ENCODE measurements around the gene ATP2B2.

ATP2B2 gene

GRCh38 chr3:10510086-10510742 is 4.8 kb upstream of the ATP2B2 start:
- Histone ChIP-seq H3K56ac (ENCODE audit: low read length) (no peak overlapping the region), H3K79me2 (ENCODE audit: control insufficient read depth, insufficient read depth, low read length) (no peaks in the 10 kb centered on the region), H3K4me1 (ENCODE audit: control insufficient read depth, low read depth, low read length) (no peaks in the 10 kb centered on the region), H3K4me3 (ENCODE audit: low read length) (no peak overlapping the region), H4K5ac (ENCODE audit: low read length) (no peak overlapping the region), H3K79me1 (ENCODE audit: low read length) (no peaks in the 10 kb centered on the region), H3K4ac (ENCODE audit: low read depth, low read length) (no peak overlapping the region), H3K27ac (ENCODE audit: low read depth, low read length) (no peak overlapping the region), H2BK120ac (ENCODE audit: low read depth, low read length) (no peak overlapping the region), H3K4me2 (ENCODE audit: low read length) (no peak overlapping the region), H3K23ac (ENCODE audit: low read length) (no peak overlapping the region), H2BK15ac (replicated peaks; ENCODE audit: low read depth) (no peak overlapping the region), H3K18ac (ENCODE audit: low read length) (no peak overlapping the region), H4K8ac (ENCODE audit: low read depth, low read length) (no peak overlapping the region), H2AK5ac (ENCODE audit: low read length) (no peak overlapping the region), H3K36me3 (ENCODE audit: control insufficient read depth, insufficient read depth, low read length) (no peaks in the 10 kb centered on the region), H3K27me3 (ENCODE audit: insufficient read depth, low read length, poor library complexity) (no peaks in the 10 kb centered on the region), H2BK5ac (ENCODE audit: low read length) (no peak overlapping the region), H3K9ac (ENCODE audit: low read length) (no peak overlapping the region)
- WGBS (ENCODE audit: extremely low coverage, insufficient coverage, low lambda C conversion rate), result no CpG with 5 or more reads among the region's 10 CpGs
- no peak for DNase-seq

- Histone ChIP-seq H2BK120ac (ENCODE audit: low read depth, low read length) (no peak overlapping the region), H3K79me1 (ENCODE audit: low read length) (no peaks in the 10 kb centered on the region), H3K18ac (ENCODE audit: low read length) (no peak overlapping the region), H3K27me3 (ENCODE audit: insufficient read depth, low read length, poor library complexity) (no peaks in the 10 kb centered on the region), H2BK15ac (replicated peaks; ENCODE audit: low read depth) (no peak overlapping the region), H4K5ac (ENCODE audit: low read length) (no peak overlapping the region), H2BK5ac (ENCODE audit: low read length) (no peak overlapping the region), H3K27ac (ENCODE audit: low read depth, low read length) (no peak overlapping the region), H3K36me3 (ENCODE audit: control insufficient read depth, insufficient read depth, low read length) (no peaks in the 10 kb centered on the region), H2AK5ac (ENCODE audit: low read length) (no peak overlapping the region), H4K8ac (ENCODE audit: low read depth, low read length) (no peak overlapping the region), H3K4me1 (ENCODE audit: control insufficient read depth, low read depth, low read length) (no peaks in the 10 kb centered on the region), H3K56ac (ENCODE audit: low read length) (no peak overlapping the region), H3K4me3 (ENCODE audit: low read length) (no peak overlapping the region), H3K4ac (ENCODE audit: low read depth, low read length) (no peak overlapping the region), H3K4me2 (ENCODE audit: low read length) (no peak overlapping the region), H3K79me2 (ENCODE audit: control insufficient read depth, insufficient read depth, low read length) (no peaks in the 10 kb centered on the region), H3K23ac (ENCODE audit: low read length) (no peak overlapping the region), H3K9ac (ENCODE audit: low read length) (no peak overlapping the region)
- no peak for DNase-seq
- no CpG with 5 or more reads among the region's 7 CpGs for WGBS (ENCODE audit: extremely low coverage, insufficient coverage, low lambda C conversion rate)
Observed at GRCh38 chr3:10509325-10509724, 3.9 kb upstream of the ATP2B2 start.

- Histone ChIP-seq H4K5ac (ENCODE audit: low read length) (no peak overlapping the region), H2BK15ac (replicated peaks; ENCODE audit: low read depth) (no peak overlapping the region), H3K27ac (ENCODE audit: low read depth, low read length) (no peak overlapping the region), H3K27me3 (ENCODE audit: insufficient read depth, low read length, poor library complexity) (no peaks in the 10 kb centered on the region), H2BK120ac (ENCODE audit: low read depth, low read length) (no peak overlapping the region), H3K4ac (ENCODE audit: low read depth, low read length) (no peak overlapping the region), H3K56ac (ENCODE audit: low read length) (no peak overlapping the region), H3K4me1 (ENCODE audit: control insufficient read depth, low read depth, low read length) (no peaks in the 10 kb centered on the region), H3K18ac (ENCODE audit: low read length) (no peak overlapping the region), H3K36me3 (ENCODE audit: control insufficient read depth, insufficient read depth, low read length) (no peaks in the 10 kb centered on the region), H2AK5ac (ENCODE audit: low read length) (no peak overlapping the region), H4K8ac (ENCODE audit: low read depth, low read length) (no peak overlapping the region), H2BK5ac (ENCODE audit: low read length) (no peak overlapping the region), H3K4me2 (ENCODE audit: low read length) (no peak overlapping the region), H3K79me1 (ENCODE audit: low read length) (no peaks in the 10 kb centered on the region), H3K79me2 (ENCODE audit: control insufficient read depth, insufficient read depth, low read length) (no peaks in the 10 kb centered on the region), H3K23ac (ENCODE audit: low read length) (no peak overlapping the region), H3K4me3 (ENCODE audit: low read length) (no peak overlapping the region), H3K9ac (ENCODE audit: low read length) (no peak overlapping the region)
- WGBS (ENCODE audit: extremely low coverage, insufficient coverage, low lambda C conversion rate), result no CpG with 5 or more reads among the region's 6 CpGs
- DNase-seq, result no peak
Observed at GRCh38 chr3:10508619-10509260, 3.4 kb upstream of the ATP2B2 start.

- Histone ChIP-seq H3K9ac (ENCODE audit: low read length) (no peak overlapping the region), H2AK5ac (ENCODE audit: low read length) (no peak overlapping the region), H3K27ac (ENCODE audit: low read depth, low read length) (no peak overlapping the region), H4K8ac (ENCODE audit: low read depth, low read length) (no peak overlapping the region), H3K56ac (ENCODE audit: low read length) (no peak overlapping the region), H2BK5ac (ENCODE audit: low read length) (no peak overlapping the region), H3K4ac (ENCODE audit: low read depth, low read length) (no peak overlapping the region), H3K18ac (ENCODE audit: low read length) (no peak overlapping the region), H3K79me2 (ENCODE audit: control insufficient read depth, insufficient read depth, low read length) (no peaks in the 10 kb centered on the region), H3K4me1 (ENCODE audit: control insufficient read depth, low read depth, low read length) (no peaks in the 10 kb centered on the region), H2BK15ac (replicated peaks; ENCODE audit: low read depth) (no peak overlapping the region), H2BK120ac (ENCODE audit: low read depth, low read length) (no peak overlapping the region), H3K36me3 (ENCODE audit: control insufficient read depth, insufficient read depth, low read length) (no peaks in the 10 kb centered on the region), H3K79me1 (ENCODE audit: low read length) (no peaks in the 10 kb centered on the region), H3K27me3 (ENCODE audit: insufficient read depth, low read length, poor library complexity) (no peaks in the 10 kb centered on the region), H4K5ac (ENCODE audit: low read length) (no peak overlapping the region), H3K4me3 (ENCODE audit: low read length) (no peak overlapping the region), H3K4me2 (ENCODE audit: low read length) (no peak overlapping the region), H3K23ac (ENCODE audit: low read length) (no peak overlapping the region)
- no peak for DNase-seq
- WGBS (ENCODE audit: extremely low coverage, insufficient coverage, low lambda C conversion rate), result no CpG with 5 or more reads among the region's 3 CpGs
Observed at GRCh38 chr3:10508235-10508618, 2.8 kb upstream of the ATP2B2 start.

GRCh38 chr3:10507331-10507730 is 1.9 kb upstream of the ATP2B2 start:
- Histone ChIP-seq H4K5ac (ENCODE audit: low read length) (no peak overlapping the region), H3K79me2 (ENCODE audit: control insufficient read depth, insufficient read depth, low read length) (no peaks in the 10 kb centered on the region), H3K4me3 (ENCODE audit: low read length) (no peak overlapping the region), H2AK5ac (ENCODE audit: low read length) (no peak overlapping the region), H3K27me3 (ENCODE audit: insufficient read depth, low read length, poor library complexity) (no peaks in the 10 kb centered on the region), H3K56ac (ENCODE audit: low read length) (no peak overlapping the region), H2BK15ac (replicated peaks; ENCODE audit: low read depth) (no peak overlapping the region), H3K4me2 (ENCODE audit: low read length) (no peak overlapping the region), H4K8ac (ENCODE audit: low read depth, low read length) (no peak overlapping the region), H3K79me1 (ENCODE audit: low read length) (no peaks in the 10 kb centered on the region), H3K36me3 (ENCODE audit: control insufficient read depth, insufficient read depth, low read length) (no peaks in the 10 kb centered on the region), H3K9ac (ENCODE audit: low read length) (no peak overlapping the region), H2BK120ac (ENCODE audit: low read depth, low read length) (no peak overlapping the region), H3K27ac (ENCODE audit: low read depth, low read length) (no peak overlapping the region), H3K4ac (ENCODE audit: low read depth, low read length) (no peak overlapping the region), H3K18ac (ENCODE audit: low read length) (no peak overlapping the region), H3K23ac (ENCODE audit: low read length) (no peak overlapping the region), H3K4me1 (ENCODE audit: control insufficient read depth, low read depth, low read length) (no peaks in the 10 kb centered on the region), H2BK5ac (ENCODE audit: low read length) (no peak overlapping the region)
- no CpG with 5 or more reads among the region's 9 CpGs for WGBS (ENCODE audit: extremely low coverage, insufficient coverage, low lambda C conversion rate)
- DNase-seq, result no peak

- no peaks in the 10 kb centered on the region for H3K27me3 ChIP-seq (ENCODE audit: insufficient read depth, low read length, poor library complexity)
- WGBS (ENCODE audit: extremely low coverage, insufficient coverage, low lambda C conversion rate), result no CpG with 5 or more reads among the region's 14 CpGs
- H3K4me3 ChIP-seq (ENCODE audit: low read length), result no peak overlapping the region
- no peak overlapping the region for H4K8ac ChIP-seq (ENCODE audit: low read depth, low read length)
- no peaks in the 10 kb centered on the region for H3K79me2 ChIP-seq (ENCODE audit: control insufficient read depth, insufficient read depth, low read length)
- no peak overlapping the region for H4K5ac ChIP-seq (ENCODE audit: low read length)
- no peak overlapping the region for H3K4me2 ChIP-seq (ENCODE audit: low read length)
- H2BK5ac ChIP-seq (ENCODE audit: low read length), result no peak overlapping the region
- no peak overlapping the region for H3K4ac ChIP-seq (ENCODE audit: low read depth, low read length)
- H3K27ac ChIP-seq (ENCODE audit: low read depth, low read length), result no peak overlapping the region
- H3K18ac ChIP-seq (ENCODE audit: low read length), result no peak overlapping the region
- H2BK15ac ChIP-seq (replicated peaks; ENCODE audit: low read depth), result no peak overlapping the region
- DNase-seq, result no peak
- no peak overlapping the region for H2AK5ac ChIP-seq (ENCODE audit: low read length)
- H3K4me1 ChIP-seq (ENCODE audit: control insufficient read depth, low read depth, low read length), result no peaks in the 10 kb centered on the region
- H3K9ac ChIP-seq (ENCODE audit: low read length), result no peak overlapping the region
- no peak overlapping the region for H3K56ac ChIP-seq (ENCODE audit: low read length)
- H3K36me3 ChIP-seq (ENCODE audit: control insufficient read depth, insufficient read depth, low read length), result no peaks in the 10 kb centered on the region
- H3K23ac ChIP-seq (ENCODE audit: low read length), result no peak overlapping the region
- no peak overlapping the region for H2BK120ac ChIP-seq (ENCODE audit: low read depth, low read length)
- H3K79me1 ChIP-seq (ENCODE audit: low read length), result no peaks in the 10 kb centered on the region
Observed at GRCh38 chr3:10506696-10507095, 1.3 kb upstream of the ATP2B2 start.

Measured in mesendoderm (in vitro differentiated cells).